ENCODE results near the gene BRSK2. TPM values are rescaled to one million over a fixed set of nuclear protein-coding genes. Genes with fewer than 3 reads are reported as not detected.

The BRSK2 gene
- total and polyA plus RNA-seq, 9 of the 15 experiments (the other 6 are each of a cell fraction or from before 2014, with no cell fraction given) = 0.06 to 0.52 (median 0.18) TPM; not detected in 5

DNA sequence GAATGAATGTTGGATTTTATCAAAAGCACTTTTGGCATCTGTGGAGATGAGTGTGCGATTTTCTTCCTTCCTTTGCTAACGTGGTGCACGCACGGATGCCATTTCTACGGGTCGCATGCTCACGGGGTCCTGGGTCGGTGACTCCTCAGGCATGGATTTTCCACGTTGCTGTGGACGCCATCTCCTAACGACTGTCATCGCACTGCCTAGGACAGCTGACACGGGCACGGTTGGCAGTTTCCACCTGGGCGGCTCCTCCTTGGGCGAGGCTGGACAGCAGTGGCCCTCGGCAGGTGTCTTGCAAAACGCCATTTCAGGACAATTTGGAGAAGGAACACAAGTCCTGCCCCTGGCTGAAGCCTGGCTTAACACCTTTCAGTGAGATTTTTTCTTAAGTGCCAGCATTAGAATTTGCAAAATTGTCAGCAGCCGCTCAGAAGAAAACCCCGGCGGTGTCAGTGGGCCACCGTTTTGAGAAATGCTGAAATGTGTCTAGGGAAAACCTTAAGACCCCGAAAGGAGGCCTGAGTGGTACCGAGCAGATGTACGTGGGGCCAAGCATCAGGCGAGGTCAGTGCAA is 45.6 kb upstream of the BRSK2 start:
- in situ Hi-C loops (cut with MboI) = no loop called here
- H3K27ac ChIP-seq (ENCODE audit: extremely low read depth, low read depth, low read length) = no peak overlapping the region
- ChIA-PET CTCF (ENCODE audit: low intra/inter-chr PET ratio) (no interaction called here), POLR2A (interaction anchor here (1.2 kb wide), 1 partner anchor 24 kb away, joined by 4 read pairs; no protein-coding TSS in a partner anchor)
- H3K4me3 ChIP-seq = no peak overlapping the region
- DNase-seq (ENCODE audit: extremely low read depth in 1 of 4, low spot score in 3 of 4) (no peak), FAIRE-seq (no peak), ATAC-seq (no peak)
- peaks cover 0 to 6% of the 10 kb centered on the region in 2 experiments; a peak in 2 of 5 replicates for H3K4me1 ChIP-seq (replicated peaks in 1 of 2; ENCODE audit: control insufficient read depth in 2 of 2, insufficient read depth in 2 of 2, low read length in 2 of 2)
- H3K9ac ChIP-seq (ENCODE audit: insufficient read depth in 1 of 2, low read depth in 2 of 2, low read length in 2 of 2) = no peak overlapping the region
- H3K9me3 ChIP-seq (replicated peaks; ENCODE audit: control insufficient read depth, insufficient read depth, low read depth, low read length) = no peaks in the 10 kb centered on the region
- 15% methylated on average over 25 of the region's 26 CpGs for WGBS (ENCODE audit: insufficient coverage, low coverage, missing lambda C conversion rate)
- no peaks in the 10 kb centered on the region for H3K36me3 ChIP-seq (ENCODE audit: control insufficient read depth, insufficient read depth, low read length)
- H3K79me2 ChIP-seq (ENCODE audit: control insufficient read depth, insufficient read depth, low read length) = no peaks in the 10 kb centered on the region
- no peak overlapping the region for H3K4me2 ChIP-seq (ENCODE audit: insufficient read depth, low read length)
- no peaks in the 10 kb centered on the region for H3K9me1 ChIP-seq (ENCODE audit: control insufficient read depth, insufficient read depth, low read length)
- TF ChIP-seq, protein P1, sequence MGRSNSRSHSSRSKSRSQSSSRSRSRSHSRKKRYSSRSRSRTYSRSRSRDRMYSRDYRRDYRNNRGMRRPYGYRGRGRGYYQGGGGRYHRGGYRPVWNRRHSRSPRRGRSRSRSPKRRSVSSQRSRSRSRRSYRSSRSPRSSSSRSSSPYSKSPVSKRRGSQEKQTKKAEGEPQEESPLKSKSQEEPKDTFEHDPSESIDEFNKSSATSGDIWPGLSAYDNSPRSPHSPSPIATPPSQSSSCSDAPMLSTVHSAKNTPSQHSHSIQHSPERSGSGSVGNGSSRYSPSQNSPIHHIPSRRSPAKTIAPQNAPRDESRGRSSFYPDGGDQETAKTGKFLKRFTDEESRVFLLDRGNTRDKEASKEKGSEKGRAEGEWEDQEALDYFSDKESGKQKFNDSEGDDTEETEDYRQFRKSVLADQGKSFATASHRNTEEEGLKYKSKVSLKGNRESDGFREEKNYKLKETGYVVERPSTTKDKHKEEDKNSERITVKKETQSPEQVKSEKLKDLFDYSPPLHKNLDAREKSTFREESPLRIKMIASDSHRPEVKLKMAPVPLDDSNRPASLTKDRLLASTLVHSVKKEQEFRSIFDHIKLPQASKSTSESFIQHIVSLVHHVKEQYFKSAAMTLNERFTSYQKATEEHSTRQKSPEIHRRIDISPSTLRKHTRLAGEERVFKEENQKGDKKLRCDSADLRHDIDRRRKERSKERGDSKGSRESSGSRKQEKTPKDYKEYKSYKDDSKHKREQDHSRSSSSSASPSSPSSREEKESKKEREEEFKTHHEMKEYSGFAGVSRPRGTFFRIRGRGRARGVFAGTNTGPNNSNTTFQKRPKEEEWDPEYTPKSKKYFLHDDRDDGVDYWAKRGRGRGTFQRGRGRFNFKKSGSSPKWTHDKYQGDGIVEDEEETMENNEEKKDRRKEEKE (IDR thresholded peaks at IDR 0.05; ENCODE audit: borderline replicate concordance in 1 of 2, control insufficient read depth in 1 of 2, low read depth in 2 of 2, low read length in 1 of 2) = no peak
- no peak for TF ChIP-seq IFI16 (CRISPR knock-in tag; IDR thresholded peaks at IDR 0.05)
- no peak for TF ChIP-seq FOXA3 (CRISPR knock-in tag; conservative IDR thresholded peaks at IDR 0.05 in 1 of 2, IDR thresholded peaks at IDR 0.05 in 1 of 2)
- no peak for TF ChIP-seq SREBF1 (IDR thresholded peaks at IDR 0.05; ENCODE audit: borderline replicate concordance, low read depth, low read length)
- no TSS peak for BruUV-seq (replicated peaks)
- H2AFZ ChIP-seq (ENCODE audit: low read depth, low read length) = no peak overlapping the region
- H3K27me3 ChIP-seq (ENCODE audit: control insufficient read depth in 2 of 2, insufficient read depth in 2 of 2, low read length in 2 of 2) = peaks cover 25 to 67% of the 10 kb centered on the region in 2 experiments
- intact Hi-C loops (cut with micrococcal nuclease) = no loop called here
- H4K20me1 ChIP-seq (replicated peaks; ENCODE audit: control insufficient read depth, insufficient read depth, low read length) = peaks cover 5% of the 10 kb centered on the region; the same call in 1 of the 2 replicates

Data from K562 (cell line).